Measurements from ENCODE around the gene TBC1D8.

TBC1D8 gene

GRCh38 chr2:100980046-100980445 is 171.1 kb downstream of the TBC1D8 start:
- no peak for DNase-seq (ENCODE audit: low spot score)

- DNase-seq (ENCODE audit: low spot score) = no peak
Measured at GRCh38 chr2:100978582-100979191, 172.5 kb downstream of the TBC1D8 start.

- no peak for DNase-seq (ENCODE audit: low spot score)
Measured at GRCh38 chr2:100977511-100977910, 173.7 kb downstream of the TBC1D8 start.

- DNase-seq (ENCODE audit: low spot score) = no peak
Measured at GRCh38 chr2:100976645-100977391, 174.4 kb downstream of the TBC1D8 start.

GRCh38 chr2:100976061-100976460 is 175.1 kb downstream of the TBC1D8 start:
- no peak for DNase-seq (ENCODE audit: low spot score)

- no peak for DNase-seq (ENCODE audit: low spot score)
Measured at GRCh38 chr2:100975521-100975785, 175.7 kb downstream of the TBC1D8 start.

- DNase-seq (ENCODE audit: low spot score) = no peak
Measured at GRCh38 chr2:100974712-100975520, 176.3 kb downstream of the TBC1D8 start.

GRCh38 chr2:100972452-100972851 is 178.7 kb downstream of the TBC1D8 start:
- no peak for DNase-seq (ENCODE audit: low spot score)

- no peak for DNase-seq (ENCODE audit: low spot score)
Measured at GRCh38 chr2:100971221-100971620, 180.0 kb downstream of the TBC1D8 start.

GRCh38 chr2:100969998-100970397 is 181.2 kb downstream of the TBC1D8 start:
- no peak for DNase-seq (ENCODE audit: low spot score)

- no peak for DNase-seq (ENCODE audit: low spot score)
Measured at GRCh38 chr2:100968146-100969145, 182.7 kb downstream of the TBC1D8 start.

- DNase-seq (ENCODE audit: low spot score) = no peak
Measured at GRCh38 chr2:100967716-100968115, 183.5 kb downstream of the TBC1D8 start.

- DNase-seq (ENCODE audit: low spot score) = no peak
Measured at GRCh38 chr2:100965596-100965995, 185.6 kb downstream of the TBC1D8 start.

GRCh38 chr2:100964681-100965169 is 186.5 kb downstream of the TBC1D8 start:
- no peak for DNase-seq (ENCODE audit: low spot score)

GRCh38 chr2:100964222-100964621 is 187.0 kb downstream of the TBC1D8 start:
- no peak for DNase-seq (ENCODE audit: low spot score)

GRCh38 chr2:100963026-100963375 is 188.2 kb downstream of the TBC1D8 start:
- DNase-seq (ENCODE audit: low spot score) = no peak

- DNase-seq (ENCODE audit: low spot score) = no peak
Measured at GRCh38 chr2:100962366-100963025, 188.7 kb downstream of the TBC1D8 start.

GRCh38 chr2:100960688-100961087 is 190.5 kb downstream of the TBC1D8 start:
- DNase-seq (ENCODE audit: low spot score) = no peak

- no peak for DNase-seq (ENCODE audit: low spot score)
Measured at GRCh38 chr2:100959225-100959880, 191.8 kb downstream of the TBC1D8 start.

GRCh38 chr2:100957996-100958653 is 193.1 kb downstream of the TBC1D8 start:
- DNase-seq (ENCODE audit: low spot score) = no peak

All from SK-N-DZ (cell line).